MCF 10A (cell line): Measurements from ENCODE around the gene AKT1S1. TPM values are rescaled to one million over a fixed set of nuclear protein-coding genes. Genes with fewer than 3 reads are reported as not detected.

Experiments
- BruUV-seq: library from RNA; stranded (reverse); fragments of 400-500 nt; replicated peaks from 2 replicates; lab custom pipeline; 2021; lab: Mats Ljungman, UMichigan
- CTCF ChIA-PET: fragments of 300-600 bp; sonication (Branson Sonifier 250); formaldehyde crosslinking; extraction: SDS; loops from one replicate; lab custom pipeline; 2021; ENCODE audit warnings: antibody characterized with exemption, inconsistent platforms; lab: Yijun Ruan, JAX
- POLR2A ChIA-PET: fragments of 300-600, 350-650 bp; sonication (Branson Sonifier 250); formaldehyde crosslinking; extraction: SDS; loops from one replicate; lab custom pipeline; 2020; ENCODE audit warnings: antibody characterized with exemption, inconsistent platforms; lab: Yijun Ruan, JAX
- DNase-seq: peaks from one replicate; pipeline ENCODE4 v3.0.0-alpha.2; 2018; ENCODE audit not compliant: unreplicated experiment
- H3K27ac Mint-ChIP-seq: one replicate; pipeline ENCODE4 v1.8.0; 2022; ENCODE audit warnings: mild to moderate bottlenecking, low read depth, mixed read lengths; ENCODE audit not compliant: unreplicated experiment
- H3K27me3 Mint-ChIP-seq: one replicate; pipeline ENCODE4 v1.8.0; 2022; ENCODE audit warnings: mixed read lengths; ENCODE audit not compliant: insufficient read depth, unreplicated experiment
- H3K36me3 Mint-ChIP-seq: one replicate; pipeline ENCODE4 v1.8.0; 2022; ENCODE audit warnings: mild to moderate bottlenecking, moderate library complexity, mixed read lengths; ENCODE audit not compliant: insufficient read depth, unreplicated experiment
- H3K4me1 Mint-ChIP-seq: one replicate; pipeline ENCODE4 v1.8.0; 2022; ENCODE audit warnings: mixed read lengths; ENCODE audit not compliant: insufficient read depth, unreplicated experiment
- H3K4me3 Mint-ChIP-seq: one replicate; pipeline ENCODE4 v1.8.0; 2022; ENCODE audit warnings: mild to moderate bottlenecking, moderate library complexity, mixed read lengths; ENCODE audit not compliant: unreplicated experiment
- H3K9me3 Mint-ChIP-seq: one replicate; pipeline ENCODE4 v1.8.0; 2022; ENCODE audit warnings: mixed read lengths; ENCODE audit not compliant: unreplicated experiment
- CTCF ChIP-seq: fragments of 200-600 bp; IDR thresholded peaks from one replicate; pipeline ENCODE4 v1.8.0; 2022; ENCODE audit warnings: antibody characterized with exemption, mild to moderate bottlenecking; ENCODE audit not compliant: unreplicated experiment
- intact Hi-C: fragments of 100-400 bp; cut with micrococcal nuclease; formaldehyde crosslinking; loops from 2 replicates; pipeline ENCODE4 v1.14.1; 2022
- total RNA-seq: library from RNA; stranded (reverse); gene quantifications from 2 replicates; pipeline ENCODE4 v1.2.3, GENCODE V29; 2022

The AKT1S1 gene
- total RNA-seq, 1 experiment from 2014 or later = 74.7 TPM

- peaks cover 49% of the 10 kb centered on the region for H3K36me3 Mint-ChIP-seq
- H3K9me3 Mint-ChIP-seq = no peaks in the 10 kb centered on the region
- BruUV-seq = no TSS peak
- H3K4me1 Mint-ChIP-seq = peaks cover 10% of the 10 kb centered on the region
- POLR2A ChIA-PET = interaction anchor here (0.6 to 4.0 kb wide), 7 partner anchors 9 to 234 kb away, joined by 3 to 78 read pairs (median 4); partner anchors contain the start of genes ATF5, FUZ, NUP62 and PNKP
- no peak for DNase-seq
- intact Hi-C loops = no loop called here
- H3K27ac Mint-ChIP-seq = no peak overlapping the region
- no peak for TF ChIP-seq CTCF
- no peak overlapping the region for H3K4me3 Mint-ChIP-seq
- H3K27me3 Mint-ChIP-seq = no peaks in the 10 kb centered on the region
- CTCF ChIA-PET = interaction anchor here (0.7 kb wide), 1 partner anchor 138 kb away, joined by 3 read pairs; no protein-coding TSS in a partner anchor
These were observed 2.0 kb downstream of the AKT1S1 start for GRCh38 chr19:49875177-49875576.

- peaks cover 10% of the 10 kb centered on the region for H3K4me1 Mint-ChIP-seq
- CTCF ChIA-PET = interaction anchor here (0.7 kb wide), 1 partner anchor 137 kb away, joined by 3 read pairs; no protein-coding TSS in a partner anchor
- DNase-seq = no peak
- no peak overlapping the region for H3K27ac Mint-ChIP-seq
- no TSS peak for BruUV-seq
- peaks cover 44% of the 10 kb centered on the region for H3K36me3 Mint-ChIP-seq
- intact Hi-C loops = no loop called here
- no peaks in the 10 kb centered on the region for H3K27me3 Mint-ChIP-seq
- no peak overlapping the region for H3K4me3 Mint-ChIP-seq
- no peaks in the 10 kb centered on the region for H3K9me3 Mint-ChIP-seq
- POLR2A ChIA-PET = interaction anchor here (0.6 to 4.0 kb wide), 4 partner anchors 8 to 234 kb away, joined by 4 to 78 read pairs (median 32); partner anchors contain the start of genes ATF5, NUP62, PNKP and RRAS
- TF ChIP-seq CTCF = no peak
These were observed 2.5 kb downstream of the AKT1S1 start for GRCh38 chr19:49874503-49875157.

GRCh38 chr19:49873834-49874233 lies 3.3 kb downstream of the AKT1S1 start:
- ChIA-PET POLR2A (no interaction called here), CTCF (no interaction called here)
- no peak for DNase-seq
- H3K27ac Mint-ChIP-seq = no peak overlapping the region
- H3K4me3 Mint-ChIP-seq = no peak overlapping the region
- no peaks in the 10 kb centered on the region for H3K27me3 Mint-ChIP-seq
- BruUV-seq = no TSS peak
- peaks cover 7% of the 10 kb centered on the region for H3K4me1 Mint-ChIP-seq
- H3K36me3 Mint-ChIP-seq = peaks cover 36% of the 10 kb centered on the region
- TF ChIP-seq CTCF = no peak
- no peaks in the 10 kb centered on the region for H3K9me3 Mint-ChIP-seq
- intact Hi-C loops = no loop called here

GRCh38 chr19:49873129-49873521 lies 4.0 kb downstream of the AKT1S1 start:
- CTCF ChIA-PET = no interaction called here
- POLR2A ChIA-PET = interaction anchor here (0.6 kb wide), 1 partner anchor 132 kb away, joined by 3 read pairs; no protein-coding TSS in a partner anchor
- peaks cover 6% of the 10 kb centered on the region for H3K4me1 Mint-ChIP-seq
- no peak for DNase-seq
- intact Hi-C loops = no loop called here
- peaks cover 29% of the 10 kb centered on the region for H3K36me3 Mint-ChIP-seq
- no peak overlapping the region for H3K27ac Mint-ChIP-seq
- no peaks in the 10 kb centered on the region for H3K9me3 Mint-ChIP-seq
- H3K4me3 Mint-ChIP-seq = no peak overlapping the region
- BruUV-seq = no TSS peak
- H3K27me3 Mint-ChIP-seq = no peaks in the 10 kb centered on the region
- no peak for TF ChIP-seq CTCF
